Transverse colon (tissue), 4 donors: ENCODE data around the gene TTC4.
"Not testable (repeated sequence)": the region's sequence is repeated elsewhere in the genome, so short reads cannot be mapped to it uniquely, and the experiment has no call there.

Experiments used
- POLR2AphosphoS5 ChIP-seq, 3 donors: sonication (generic); formaldehyde crosslinking; IDR thresholded peaks; one replicate each; pipeline ENCODE4 v1.6.1; 2016; ENCODE audit warnings: antibody characterized with exemption in 3 of 3
- TF ChIP-seq, protein P1 (sequence below), 5 experiments: fragments of 200-600 bp in 3 of 5; fragments of 450-650 bp in 2 of 5; sonication (generic) in 3 of 5; IDR thresholded peaks; 1 replicate in 2 of 5; 2 replicates in 3 of 5; pipeline ENCODE4 v1.5.1; 2016 to 2017; ENCODE audit warnings: antibody characterized with exemption in 5 of 5, inconsistent platforms in 3 of 5, mild to moderate bottlenecking in 2 of 5, moderate library complexity in 1 of 5

DNA sequence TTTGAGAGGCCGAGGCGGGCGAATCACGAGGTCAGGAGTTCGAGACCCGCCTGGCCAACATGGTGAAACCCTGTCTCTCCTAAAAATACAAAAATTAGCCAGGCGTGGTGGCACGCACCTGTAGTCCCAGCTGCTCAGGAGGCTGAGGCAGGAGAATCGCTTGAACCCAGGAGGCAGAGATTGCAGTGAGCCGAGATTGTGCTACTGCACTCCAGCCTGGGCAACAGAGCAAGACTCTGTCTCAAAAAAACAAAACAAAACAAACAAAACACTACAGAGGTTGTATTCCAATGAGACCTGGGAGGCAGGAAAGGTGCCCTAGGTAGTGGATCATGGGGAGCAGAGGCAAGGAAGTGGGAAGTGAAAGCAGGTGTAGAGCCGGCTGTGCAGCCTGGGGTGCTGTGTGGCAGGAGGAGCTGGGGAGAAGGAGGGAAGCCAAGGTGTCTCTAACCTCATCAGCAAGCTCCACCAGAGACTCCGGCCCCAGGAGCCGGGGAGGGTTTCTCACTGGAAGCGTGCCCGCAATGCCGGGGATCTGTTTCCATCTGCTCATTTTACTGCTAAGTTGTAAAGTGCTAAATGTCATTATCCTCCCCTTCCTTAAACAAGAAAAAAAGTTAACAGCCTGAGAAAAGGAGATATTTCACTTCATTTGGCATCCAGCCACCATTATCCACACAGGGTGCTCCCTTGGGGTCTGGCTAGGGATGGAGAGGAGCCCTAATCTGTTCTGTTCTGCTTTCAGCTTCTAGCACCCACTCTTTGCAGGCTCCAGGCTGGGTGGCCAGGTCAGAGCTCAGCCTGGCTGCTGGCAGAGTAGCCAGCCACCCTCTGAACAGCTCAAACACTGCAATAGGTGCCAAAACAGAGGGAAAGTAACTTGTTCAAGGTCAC lies 60.4 kb downstream of the TTC4 start:
- TF ChIP-seq, protein P1, sequence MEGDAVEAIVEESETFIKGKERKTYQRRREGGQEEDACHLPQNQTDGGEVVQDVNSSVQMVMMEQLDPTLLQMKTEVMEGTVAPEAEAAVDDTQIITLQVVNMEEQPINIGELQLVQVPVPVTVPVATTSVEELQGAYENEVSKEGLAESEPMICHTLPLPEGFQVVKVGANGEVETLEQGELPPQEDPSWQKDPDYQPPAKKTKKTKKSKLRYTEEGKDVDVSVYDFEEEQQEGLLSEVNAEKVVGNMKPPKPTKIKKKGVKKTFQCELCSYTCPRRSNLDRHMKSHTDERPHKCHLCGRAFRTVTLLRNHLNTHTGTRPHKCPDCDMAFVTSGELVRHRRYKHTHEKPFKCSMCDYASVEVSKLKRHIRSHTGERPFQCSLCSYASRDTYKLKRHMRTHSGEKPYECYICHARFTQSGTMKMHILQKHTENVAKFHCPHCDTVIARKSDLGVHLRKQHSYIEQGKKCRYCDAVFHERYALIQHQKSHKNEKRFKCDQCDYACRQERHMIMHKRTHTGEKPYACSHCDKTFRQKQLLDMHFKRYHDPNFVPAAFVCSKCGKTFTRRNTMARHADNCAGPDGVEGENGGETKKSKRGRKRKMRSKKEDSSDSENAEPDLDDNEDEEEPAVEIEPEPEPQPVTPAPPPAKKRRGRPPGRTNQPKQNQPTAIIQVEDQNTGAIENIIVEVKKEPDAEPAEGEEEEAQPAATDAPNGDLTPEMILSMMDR (IDR thresholded peaks at IDR 0.05): not testable (repeated sequence)
- not testable (repeated sequence) for TF ChIP-seq POLR2AphosphoS5 (IDR thresholded peaks at IDR 0.05)
